GM19463 (cell line): ENCODE data around the gene C22orf23.
A peak's percentile ranks its signal among the peaks of the same experiment; 100 is the strongest.
"Not testable (repeated sequence)": the region's sequence is repeated elsewhere in the genome, so short reads cannot be mapped to it uniquely, and the experiment has no call there.

Source experiments
- ATAC-seq: cut with Tn5 transposase; IDR thresholded peaks from one replicate; pipeline ENCODE4 v1.9.1; 2021; ENCODE audit warnings: mild to moderate bottlenecking, moderate library complexity; ENCODE audit not compliant: unreplicated experiment

C22orf23 gene

DNA sequence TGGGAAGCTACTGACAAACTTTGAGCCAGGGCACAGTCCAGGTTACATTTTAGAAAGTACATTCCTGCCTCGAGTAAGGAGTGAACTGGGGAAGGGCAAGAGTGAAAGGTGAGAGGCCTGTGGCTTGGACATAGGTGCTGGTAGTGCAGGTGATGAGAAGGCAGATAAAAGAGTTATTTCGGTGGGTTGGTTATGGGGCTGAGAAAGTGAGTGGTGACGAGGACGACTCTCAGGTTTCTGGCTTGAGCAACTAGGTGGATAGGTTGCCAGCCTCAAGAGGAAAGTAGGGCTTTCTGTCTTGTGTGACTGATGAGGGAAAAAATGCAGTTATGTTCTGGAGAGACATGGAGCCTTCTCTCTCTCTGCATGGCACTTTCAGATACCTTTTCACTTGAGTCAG, 3.8 kb upstream of the C22orf23 start:
- no peak for ATAC-seq

DNA sequence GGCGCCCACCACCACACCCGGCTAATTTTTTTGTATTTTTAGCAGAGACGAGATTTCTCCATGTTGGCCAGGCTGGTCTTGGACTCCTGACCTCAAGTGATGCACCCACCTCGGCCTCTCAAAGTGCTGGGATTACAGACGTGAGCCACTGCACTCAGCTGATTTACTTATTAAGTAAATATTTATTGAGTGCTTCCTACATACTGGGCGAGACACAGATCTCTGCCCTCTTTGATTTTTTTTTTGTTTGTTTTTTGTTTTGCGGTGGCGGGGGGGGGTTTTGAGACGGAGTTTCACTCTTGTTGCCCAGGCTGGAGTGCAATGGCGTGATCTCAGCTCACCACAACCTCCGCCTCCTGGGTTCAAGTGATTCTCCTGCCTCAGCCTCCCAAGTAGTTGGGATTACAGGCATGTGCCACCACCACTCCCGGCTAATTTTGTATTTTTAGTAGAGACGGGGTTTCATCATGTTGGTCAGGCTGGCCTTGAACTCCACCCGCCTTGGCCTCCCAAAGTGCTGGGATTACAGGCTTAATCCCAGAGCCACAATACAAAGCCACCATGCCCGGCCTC, 2.5 kb upstream of the C22orf23 start:
- not testable (repeated sequence) for ATAC-seq

DNA sequence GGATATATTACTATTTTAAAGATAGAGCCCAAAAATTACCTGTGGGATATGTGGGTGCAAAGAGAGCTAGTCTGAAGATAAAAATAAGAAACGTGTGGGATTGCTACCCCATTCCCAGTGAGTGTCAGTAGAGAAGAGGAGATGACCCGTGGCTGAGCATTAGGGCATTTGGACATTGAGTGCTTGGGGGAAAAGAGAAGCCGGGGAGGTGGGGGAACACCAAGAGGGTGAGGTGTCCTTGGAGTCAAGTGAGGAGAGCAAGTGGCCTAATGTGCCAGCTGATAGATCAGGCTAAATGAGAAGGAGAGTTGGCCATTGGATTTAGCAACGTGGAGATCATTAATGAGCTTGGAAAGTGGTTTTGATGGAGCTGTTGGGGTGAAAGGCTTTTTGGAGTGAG, 1.3 kb upstream of the C22orf23 start:
- no peak for ATAC-seq

DNA sequence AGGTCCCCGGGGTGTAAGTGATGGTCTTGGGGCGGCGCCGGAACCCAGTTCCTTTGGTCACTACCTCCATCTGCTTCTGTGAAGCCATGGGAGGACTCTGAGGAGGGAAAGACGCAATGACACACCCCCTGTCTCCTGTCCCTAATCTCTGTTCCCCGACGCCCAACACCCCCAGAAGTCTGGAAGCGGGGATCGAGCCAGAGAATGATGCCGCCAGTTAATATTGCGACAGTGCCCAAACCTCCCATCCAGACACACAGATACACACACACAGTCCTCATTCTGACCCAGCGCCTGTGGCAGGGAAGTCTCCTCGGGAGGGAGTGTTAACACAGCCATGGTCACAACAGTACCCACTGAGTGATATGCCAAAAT, 352 bp downstream of the C22orf23 start:
- ATAC-seq, result no peak

DNA sequence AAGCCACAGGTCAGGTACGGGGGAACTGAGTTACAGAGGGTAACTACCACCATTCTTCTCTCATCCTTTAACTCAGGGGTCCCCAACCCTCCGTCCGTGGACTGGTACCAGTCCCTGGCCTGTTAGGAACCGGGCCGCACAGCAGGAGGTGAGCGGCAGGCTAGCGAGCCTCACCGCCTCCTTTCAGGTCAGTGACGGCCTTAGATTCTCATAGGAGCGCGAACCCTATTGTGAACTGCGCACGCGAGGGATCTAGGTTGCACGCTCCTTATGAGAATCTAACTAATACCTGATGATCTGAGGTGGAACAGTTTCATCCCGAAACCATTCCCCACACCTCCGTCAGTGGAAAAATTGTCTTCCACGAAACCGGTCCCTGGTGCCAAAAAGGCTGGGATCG, 772 bp downstream of the C22orf23 start:
- ATAC-seq, result not testable (repeated sequence)

DNA sequence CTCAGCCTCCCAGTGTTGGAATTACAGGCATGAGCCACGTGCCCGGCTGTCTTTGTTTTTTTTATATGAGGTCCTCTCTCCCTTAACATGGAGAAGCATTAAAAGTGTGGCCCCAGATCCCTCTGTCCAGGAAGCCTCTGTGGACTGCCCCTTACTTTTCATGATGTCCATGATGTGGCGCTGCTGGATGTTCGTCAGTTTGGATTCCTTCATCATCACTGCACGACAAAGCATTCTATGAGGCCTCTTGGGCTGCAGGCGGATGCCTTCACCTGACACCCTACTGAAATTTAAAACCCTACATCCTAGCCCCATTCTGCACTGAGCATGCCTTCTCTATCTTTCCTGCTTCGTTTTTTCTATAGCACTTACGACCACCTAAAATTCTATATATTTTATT, 2.1 kb downstream of the C22orf23 start:
- no peak for ATAC-seq

DNA sequence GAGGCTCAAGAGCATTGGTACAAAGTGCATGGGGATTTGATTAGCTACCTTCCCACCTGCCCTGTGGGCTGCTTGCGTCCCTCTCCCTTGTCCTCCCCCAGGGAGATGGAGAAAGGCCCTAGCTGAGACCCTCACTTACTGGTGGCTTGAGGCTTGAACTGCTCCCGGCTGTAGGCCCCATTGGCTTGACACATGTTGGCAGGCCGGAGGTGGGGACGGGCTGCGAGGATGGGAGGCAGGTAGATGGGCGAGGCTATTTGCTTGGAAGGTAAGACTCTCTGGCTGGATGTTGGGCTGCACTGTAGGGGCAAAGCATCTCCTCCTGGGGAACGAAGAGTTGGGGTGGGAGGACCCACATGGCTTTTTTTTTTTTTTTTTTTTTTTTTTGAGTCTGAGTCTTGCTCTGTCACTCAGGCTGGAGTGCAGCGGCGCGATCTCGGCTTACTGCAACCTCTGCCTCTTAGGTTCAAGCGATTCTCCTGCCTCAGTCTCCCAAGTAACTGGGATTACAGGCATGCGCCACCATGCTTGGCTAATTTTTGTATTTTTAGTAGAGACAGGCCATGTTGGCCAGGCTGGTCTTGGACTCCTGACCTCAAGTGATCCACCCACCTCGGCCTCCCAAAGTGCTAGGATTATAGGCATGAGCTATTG, 6.1 kb downstream of the C22orf23 start:
- ATAC-seq, result not testable (repeated sequence)

DNA sequence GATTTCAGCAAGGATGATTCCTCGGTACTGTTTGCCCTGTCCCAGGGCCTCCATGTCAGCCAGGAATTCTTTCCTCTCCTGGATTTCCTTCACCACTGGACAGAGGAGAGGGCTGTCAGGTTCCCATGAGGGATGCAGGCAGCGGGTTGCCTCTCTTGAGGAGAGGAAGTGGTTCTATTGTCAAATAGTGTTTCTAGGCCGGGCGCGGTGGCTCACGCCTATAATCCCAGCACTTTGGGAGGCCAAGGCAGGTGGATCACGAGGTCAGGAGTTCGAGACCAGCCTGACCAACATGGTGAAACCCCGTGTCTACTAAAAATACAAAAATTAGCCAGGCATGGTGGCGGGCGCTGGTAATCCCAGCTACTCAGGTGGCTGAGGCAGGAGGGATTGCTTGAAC, 9.0 kb downstream of the C22orf23 start:
- not testable (repeated sequence) for ATAC-seq

DNA sequence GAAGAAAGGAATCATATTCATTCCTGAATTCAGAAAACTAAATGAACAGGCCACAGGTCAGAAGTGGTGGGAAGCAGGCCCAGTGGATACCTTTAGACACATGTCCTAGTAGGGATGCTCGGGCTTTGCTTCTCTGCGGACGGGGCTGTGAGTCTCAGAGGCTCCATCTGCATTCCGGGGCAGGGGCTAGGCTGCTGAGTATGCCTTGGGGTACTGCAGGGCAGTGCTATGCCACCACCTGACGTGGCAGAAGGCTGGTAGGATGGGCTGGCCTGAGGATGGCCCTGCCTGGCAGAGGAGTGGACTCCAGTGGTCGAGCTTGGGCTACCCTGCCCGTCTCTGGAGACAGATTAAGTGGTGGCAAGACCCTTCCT, 9.6 kb downstream of the C22orf23 start:
- no peak for ATAC-seq

DNA sequence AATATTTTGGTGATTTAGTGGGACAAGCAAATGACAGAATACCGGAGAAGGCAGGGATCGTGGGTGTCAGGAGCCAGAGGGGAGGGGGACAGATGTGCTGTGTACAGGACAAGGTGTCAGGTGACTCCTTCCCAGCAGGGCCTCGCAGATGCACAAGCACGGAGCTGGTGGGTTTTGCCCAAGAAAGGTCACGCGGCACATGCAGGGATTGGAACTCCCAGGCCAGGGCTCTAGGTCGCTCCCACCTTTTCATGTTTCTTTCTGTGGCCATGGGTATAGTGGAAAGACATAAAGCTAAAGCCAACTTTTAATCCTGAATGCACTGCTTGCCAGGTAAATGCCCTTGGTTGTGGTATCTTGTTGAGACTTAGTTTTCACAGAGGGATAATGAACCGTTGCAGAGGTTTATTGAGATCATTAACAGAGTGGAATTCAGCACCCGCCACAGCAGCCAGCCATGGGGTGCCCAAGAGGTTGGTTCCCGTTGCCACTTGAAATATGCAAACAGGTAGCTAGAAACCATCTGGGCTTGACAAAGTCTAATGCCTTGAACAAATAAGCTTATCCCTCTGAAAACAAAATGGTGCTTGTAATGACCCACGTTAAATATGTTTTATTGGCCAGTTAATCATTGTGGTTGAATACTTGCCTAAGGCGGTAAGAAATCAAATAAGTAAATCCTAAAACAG, 10.1 kb downstream of the C22orf23 start:
- ATAC-seq, result no peak

DNA sequence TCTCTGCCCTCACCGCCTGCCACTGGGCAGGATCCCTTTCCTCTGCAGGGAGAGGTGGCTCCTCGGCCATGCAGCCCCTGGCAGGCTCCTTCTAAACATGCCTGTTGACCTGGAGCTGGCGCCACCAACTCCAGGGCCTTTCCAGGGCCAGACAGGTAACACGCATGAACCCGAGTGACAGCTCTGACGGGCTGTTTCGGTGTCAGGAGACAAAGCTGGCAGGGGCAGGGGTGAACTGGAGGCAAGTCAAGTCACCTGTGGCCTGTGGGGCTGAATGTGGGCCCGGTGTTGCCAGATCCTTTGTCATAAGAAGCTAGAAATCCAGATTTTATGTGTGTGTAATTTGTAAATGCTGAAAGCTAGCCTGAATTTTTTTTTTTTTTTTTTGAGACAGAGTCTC, 11.3 kb downstream of the C22orf23 start:
- no peak for ATAC-seq

DNA sequence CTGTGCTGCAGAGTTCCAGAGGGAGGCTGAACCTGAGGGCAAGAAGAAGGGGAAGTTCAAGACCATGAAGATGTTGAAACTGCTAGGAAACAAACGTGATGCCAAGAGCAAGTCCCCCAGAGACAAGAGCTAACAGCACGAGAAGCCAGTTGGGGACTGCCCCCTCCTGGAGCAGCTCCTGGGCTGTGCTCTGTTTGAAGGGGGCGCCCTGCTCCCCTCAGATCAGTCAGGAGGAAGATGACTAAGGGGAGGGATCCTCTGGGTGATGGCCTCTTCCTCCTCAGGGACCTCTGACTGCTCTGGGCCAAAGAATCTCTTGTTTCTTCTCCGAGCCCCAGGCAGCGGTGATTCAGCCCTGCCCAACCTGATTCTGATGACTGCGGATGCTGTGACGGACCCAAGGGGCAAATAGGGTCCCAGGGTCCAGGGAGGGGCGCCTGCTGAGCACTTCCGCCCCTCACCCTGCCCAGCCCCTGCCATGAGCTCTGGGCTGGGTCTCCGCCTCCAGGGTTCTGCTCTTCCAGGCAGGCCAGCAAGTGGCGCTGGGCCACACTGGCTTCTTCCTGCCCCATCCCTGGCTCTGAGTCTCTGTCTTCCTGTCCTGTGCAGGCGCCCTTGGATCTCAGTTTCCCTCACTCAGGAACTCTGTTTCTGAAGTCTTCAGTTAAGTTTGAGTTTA, 12.6 kb downstream of the C22orf23 start:
- no peak for ATAC-seq

DNA sequence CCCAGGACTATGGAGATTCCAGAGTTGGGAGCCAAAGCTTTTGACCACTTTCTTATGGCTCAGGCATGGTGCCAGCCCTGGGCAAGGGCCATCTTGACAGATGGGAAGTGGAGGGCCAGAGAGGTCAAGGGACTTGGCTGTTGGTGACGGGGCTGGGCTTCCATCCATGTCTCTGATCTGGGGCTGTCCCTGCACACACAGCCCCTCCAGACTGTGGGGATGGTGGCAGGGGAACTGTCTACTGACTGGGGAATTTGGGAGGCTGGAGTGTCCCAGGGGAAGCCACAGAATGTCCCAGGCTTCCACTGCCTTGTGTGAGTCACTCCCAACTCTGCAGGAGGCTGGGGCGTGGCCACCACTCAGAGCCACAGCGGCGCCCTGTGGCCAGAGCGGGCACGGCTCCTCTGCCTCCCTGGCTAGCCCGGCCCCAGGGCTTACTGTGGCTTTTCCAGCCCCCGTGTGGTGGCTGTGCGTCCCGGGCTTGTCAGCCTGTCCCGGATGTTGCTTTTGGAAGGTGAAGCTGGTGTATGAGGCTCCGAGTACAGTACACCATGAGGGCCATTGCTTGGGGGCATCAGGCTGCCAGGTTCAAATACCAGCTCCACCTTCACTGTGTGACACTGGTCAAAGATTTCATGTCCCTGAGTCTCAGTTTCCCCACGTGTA, 19.6 kb downstream of the C22orf23 start:
- ATAC-seq, result peak; percentile 93

DNA sequence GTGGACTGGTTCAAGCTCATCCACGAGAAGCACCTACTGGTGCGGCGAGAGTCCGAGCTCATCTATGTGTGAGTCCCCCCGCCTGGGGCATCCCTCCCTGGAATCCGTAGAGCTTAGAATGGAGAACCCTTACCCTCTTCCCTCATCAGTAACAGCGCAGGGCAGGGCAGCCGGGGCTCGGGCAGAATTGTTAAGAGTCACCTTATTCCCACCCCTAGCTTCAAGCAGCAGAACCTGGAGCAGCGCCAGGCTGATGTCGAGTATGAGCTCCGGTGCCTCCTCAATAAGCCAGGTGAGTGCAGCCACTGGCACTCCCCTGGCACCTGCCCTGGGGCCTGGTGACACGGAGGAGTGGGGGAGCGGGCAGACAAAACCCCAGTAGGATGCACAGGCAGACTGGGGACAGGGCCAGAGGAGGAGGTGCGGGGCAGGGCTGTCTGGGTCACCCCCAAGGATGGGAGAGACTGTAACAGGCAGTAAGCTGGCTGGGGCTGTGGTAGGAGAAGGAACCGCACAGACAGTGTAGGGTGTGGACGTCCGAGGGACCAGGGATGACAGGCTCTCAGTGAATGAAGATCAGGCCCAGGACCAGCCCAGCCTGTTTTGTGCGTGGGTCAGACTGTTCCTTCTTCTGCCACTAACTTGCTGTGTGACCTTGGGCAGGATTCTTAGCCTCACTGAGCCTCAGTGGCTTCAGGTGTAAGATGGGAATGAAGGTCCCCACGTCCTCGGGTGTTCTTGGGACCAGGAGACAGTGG, 20.4 kb downstream of the C22orf23 start:
- ATAC-seq, result no peak

DNA sequence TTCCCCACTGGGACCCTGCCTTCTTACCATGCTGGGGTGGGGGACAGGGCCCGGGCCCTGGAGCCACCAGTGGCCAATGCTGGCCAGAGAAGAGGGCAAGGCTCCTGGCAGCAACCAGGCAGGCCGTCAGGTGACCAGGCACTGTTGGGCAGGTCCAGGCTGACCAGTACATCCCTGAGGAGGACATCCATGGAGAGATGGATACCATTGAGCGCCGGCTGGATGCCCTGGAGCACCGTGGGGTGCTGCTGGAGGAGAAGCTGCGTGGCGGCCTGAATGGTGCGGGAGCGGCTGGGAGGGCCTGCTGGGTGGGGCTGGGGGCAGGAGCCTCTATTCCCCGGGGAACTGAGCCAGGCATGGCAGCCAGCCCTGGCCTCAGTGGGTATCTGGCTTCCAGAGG, 21.0 kb downstream of the C22orf23 start:
- ATAC-seq, result no peak

DNA sequence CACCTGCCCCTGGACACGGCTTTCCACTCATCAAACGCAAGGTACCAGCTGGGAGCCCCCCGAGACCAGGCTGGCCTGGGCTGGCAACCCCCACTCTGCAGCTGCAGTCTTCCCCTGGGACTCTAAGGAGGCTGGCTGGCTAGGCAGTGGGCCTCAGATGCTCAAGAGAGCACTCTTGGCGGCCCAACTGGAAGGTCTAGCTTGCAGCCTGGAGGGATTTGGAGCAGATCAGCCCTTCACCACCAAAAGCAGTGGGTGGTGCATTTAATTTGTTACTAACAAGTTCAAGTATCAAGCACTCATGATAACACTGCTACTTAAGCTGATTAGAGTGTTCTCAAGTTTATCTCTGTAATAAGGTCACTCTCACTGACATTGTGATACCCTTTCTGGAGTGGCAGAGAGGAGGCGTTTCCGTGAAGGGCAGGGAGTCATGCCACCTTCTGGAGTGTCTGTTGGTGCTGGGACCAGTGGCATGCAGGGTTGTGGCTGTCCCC, 21.5 kb downstream of the C22orf23 start:
- no peak for ATAC-seq

DNA sequence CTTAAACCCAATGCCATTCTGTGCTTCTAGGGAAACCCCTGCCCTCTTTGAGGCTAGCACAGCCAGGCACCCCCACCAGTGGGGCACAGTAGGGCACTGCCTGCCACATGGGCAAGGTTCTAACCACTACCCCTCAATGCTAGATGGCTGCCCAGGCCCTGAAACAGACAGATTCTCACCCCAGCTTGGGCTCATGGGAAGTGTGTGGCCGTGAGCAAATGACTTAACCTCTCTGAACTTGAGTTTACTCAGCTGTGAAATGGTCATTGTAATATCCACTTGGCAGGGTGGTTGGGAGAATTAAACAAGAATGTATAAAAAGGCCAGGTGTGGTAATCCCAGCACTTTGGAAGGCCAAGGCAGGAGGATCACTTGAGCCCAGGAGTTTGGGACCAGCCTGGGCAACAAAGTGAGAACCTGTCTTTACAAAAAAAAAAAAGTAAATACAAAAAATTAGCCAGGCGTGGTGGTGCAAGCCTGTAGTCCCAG, 22.4 kb downstream of the C22orf23 start:
- ATAC-seq, result no peak

DNA sequence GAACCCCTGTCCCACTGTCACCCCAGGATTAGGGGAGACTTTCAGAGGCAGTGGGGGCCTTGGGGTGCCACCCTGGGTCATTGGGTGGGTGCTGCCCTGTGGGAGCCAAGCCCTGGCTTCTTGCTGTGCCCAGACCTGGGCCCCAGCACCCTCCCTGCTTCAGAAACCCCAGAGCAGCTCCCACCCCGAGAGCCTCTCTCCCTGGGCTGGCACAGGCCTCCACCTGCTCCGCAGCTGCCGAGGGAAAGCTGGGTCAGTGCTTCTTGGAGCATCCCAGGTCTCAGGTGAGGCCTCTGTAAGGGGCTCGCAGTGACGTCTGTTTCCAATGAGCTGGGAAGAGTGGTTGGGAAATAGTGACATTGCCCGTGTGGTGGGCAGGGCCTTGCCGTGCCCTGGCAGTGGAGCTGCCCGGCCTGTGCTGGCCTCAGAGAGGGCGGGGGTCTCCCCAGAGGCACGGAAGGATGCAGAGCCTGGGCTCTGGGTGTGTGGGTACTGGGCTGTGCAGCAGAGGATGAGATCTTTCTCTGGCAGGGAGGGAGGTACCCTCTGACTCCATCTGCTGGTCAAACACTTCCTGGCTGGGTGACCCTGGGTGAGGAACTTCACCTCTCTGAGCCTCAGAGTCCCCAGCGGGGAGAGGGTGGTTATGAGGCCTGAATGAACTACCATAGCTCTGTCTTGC, 23.0 kb downstream of the C22orf23 start:
- ATAC-seq, result no peak

DNA sequence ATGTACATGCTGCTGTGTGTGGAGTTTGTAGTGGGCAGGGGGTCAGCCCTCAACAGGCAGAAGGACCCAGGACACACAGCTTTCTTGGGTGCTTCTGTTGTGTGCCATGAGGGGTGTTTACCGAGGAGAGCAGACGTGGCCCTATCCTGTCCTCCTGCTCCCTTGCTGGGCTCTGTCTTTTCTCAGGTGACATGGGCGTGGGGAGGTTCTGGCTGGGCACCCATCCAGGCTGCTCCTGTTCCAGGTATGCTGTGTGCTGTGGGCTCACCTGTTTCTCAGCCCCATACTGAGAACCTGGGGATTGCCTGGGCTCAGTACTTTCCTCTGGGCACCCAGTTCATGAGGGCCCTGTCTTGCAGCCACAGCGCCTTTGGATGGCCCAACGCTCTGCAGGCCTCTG, 24.0 kb downstream of the C22orf23 start:
- ATAC-seq, result no peak

DNA sequence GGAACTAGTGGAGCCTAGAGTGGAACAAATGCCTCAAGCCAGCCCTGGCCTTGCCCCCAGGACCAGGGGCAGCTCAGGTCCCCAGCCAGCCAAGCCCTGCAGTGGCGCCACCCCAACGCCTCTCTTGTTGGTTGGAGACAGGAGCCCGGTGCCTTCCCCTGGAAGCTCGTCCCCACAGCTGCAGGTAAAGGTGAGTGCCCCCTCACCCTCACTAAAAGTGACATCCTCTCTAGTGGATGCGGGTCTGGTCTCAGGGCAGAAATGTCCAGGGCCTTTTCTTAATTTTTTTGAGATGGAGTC, 25.8 kb downstream of the C22orf23 start:
- ATAC-seq, result no peak
